HL-60 (cell line): Measurements from ENCODE around the gene PCSK2.

ENCODE experiments used
- DNase-seq, 2 experiments: peaks; one replicate each; pipeline ENCODE4 v3.0.0-alpha.2; 2010 to 2020; ENCODE audit warnings: low read depth in 1 of 2, low spot score in 1 of 2
- H3K27ac ChIP-seq: fragments of 250-450 bp; sonication (Bioruptor Pico); replicated peaks from 2 replicates; pipeline ENCODE4 v1.5.1; 2020; ENCODE audit warnings: mild to moderate bottlenecking, moderate library complexity
- H3K27me3 ChIP-seq: fragments of 250-450 bp; sonication (Bioruptor Pico); 2 replicates; pipeline ENCODE4 v1.5.1; 2021; ENCODE audit warnings: mild to moderate bottlenecking, moderate library complexity; ENCODE audit not compliant: insufficient read depth, poor library complexity, severe bottlenecking
- H3K4me3 ChIP-seq: replicated peaks from 2 replicates; pipeline ENCODE4 v1.5.1; 2011; ENCODE audit warnings: mild to moderate bottlenecking, control low read depth, low read length; ENCODE audit not compliant: insufficient read depth
- CTCF ChIP-seq: IDR thresholded peaks from one replicate; pipeline ENCODE4 v1.5.1; 2011; ENCODE audit warnings: low read length, control low read depth, inconsistent platforms; ENCODE audit not compliant: insufficient read depth
- GABPA ChIP-seq: IDR thresholded peaks from 2 replicates; pipeline ENCODE4 v1.6.1; 2012; ENCODE audit warnings: low read depth
- POLR2AphosphoS5 ChIP-seq: IDR thresholded peaks from 2 replicates; pipeline ENCODE4 v1.6.1; 2012; ENCODE audit warnings: low read depth
- SPI1 ChIP-seq: IDR thresholded peaks from 2 replicates; pipeline ENCODE4 v1.6.1; 2012; ENCODE audit warnings: low read depth, mild to moderate bottlenecking, borderline replicate concordance
- TF ChIP-seq, protein P1 (sequence below): IDR thresholded peaks from 2 replicates; pipeline ENCODE4 v1.6.1; 2012; ENCODE audit warnings: low read depth; ENCODE audit not compliant: insufficient replicate concordance

Gene PCSK2

DNA sequence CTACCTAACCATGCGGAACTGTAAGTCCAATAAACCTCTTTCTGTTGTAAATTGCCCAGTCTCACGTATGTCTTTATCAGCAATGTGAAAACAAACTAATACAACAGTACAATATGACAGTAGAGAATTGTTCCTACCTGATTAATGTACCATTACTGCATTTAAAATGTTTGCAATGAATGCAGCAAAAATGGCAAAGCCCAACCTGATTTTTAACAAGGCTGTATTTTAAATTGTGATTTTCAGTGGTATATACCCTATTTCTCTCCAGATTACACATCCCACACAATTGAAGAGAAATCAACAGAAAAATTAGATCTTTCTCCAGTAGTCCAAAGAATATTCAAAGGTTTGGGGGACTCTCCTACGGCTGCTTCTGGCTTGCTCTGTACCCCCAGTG is 3.3 kb upstream of the PCSK2 start:
- Histone ChIP-seq H3K4me3 (no peak overlapping the region), H3K27ac (no peak overlapping the region), H3K27me3 (peaks cover 24% of the 10 kb centered on the region)
- no peak for DNase-seq
- TF ChIP-seq CTCF, result no peak
- TF ChIP-seq, protein P1, sequence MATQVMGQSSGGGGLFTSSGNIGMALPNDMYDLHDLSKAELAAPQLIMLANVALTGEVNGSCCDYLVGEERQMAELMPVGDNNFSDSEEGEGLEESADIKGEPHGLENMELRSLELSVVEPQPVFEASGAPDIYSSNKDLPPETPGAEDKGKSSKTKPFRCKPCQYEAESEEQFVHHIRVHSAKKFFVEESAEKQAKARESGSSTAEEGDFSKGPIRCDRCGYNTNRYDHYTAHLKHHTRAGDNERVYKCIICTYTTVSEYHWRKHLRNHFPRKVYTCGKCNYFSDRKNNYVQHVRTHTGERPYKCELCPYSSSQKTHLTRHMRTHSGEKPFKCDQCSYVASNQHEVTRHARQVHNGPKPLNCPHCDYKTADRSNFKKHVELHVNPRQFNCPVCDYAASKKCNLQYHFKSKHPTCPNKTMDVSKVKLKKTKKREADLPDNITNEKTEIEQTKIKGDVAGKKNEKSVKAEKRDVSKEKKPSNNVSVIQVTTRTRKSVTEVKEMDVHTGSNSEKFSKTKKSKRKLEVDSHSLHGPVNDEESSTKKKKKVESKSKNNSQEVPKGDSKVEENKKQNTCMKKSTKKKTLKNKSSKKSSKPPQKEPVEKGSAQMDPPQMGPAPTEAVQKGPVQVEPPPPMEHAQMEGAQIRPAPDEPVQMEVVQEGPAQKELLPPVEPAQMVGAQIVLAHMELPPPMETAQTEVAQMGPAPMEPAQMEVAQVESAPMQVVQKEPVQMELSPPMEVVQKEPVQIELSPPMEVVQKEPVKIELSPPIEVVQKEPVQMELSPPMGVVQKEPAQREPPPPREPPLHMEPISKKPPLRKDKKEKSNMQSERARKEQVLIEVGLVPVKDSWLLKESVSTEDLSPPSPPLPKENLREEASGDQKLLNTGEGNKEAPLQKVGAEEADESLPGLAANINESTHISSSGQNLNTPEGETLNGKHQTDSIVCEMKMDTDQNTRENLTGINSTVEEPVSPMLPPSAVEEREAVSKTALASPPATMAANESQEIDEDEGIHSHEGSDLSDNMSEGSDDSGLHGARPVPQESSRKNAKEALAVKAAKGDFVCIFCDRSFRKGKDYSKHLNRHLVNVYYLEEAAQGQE, result no peak

DNA sequence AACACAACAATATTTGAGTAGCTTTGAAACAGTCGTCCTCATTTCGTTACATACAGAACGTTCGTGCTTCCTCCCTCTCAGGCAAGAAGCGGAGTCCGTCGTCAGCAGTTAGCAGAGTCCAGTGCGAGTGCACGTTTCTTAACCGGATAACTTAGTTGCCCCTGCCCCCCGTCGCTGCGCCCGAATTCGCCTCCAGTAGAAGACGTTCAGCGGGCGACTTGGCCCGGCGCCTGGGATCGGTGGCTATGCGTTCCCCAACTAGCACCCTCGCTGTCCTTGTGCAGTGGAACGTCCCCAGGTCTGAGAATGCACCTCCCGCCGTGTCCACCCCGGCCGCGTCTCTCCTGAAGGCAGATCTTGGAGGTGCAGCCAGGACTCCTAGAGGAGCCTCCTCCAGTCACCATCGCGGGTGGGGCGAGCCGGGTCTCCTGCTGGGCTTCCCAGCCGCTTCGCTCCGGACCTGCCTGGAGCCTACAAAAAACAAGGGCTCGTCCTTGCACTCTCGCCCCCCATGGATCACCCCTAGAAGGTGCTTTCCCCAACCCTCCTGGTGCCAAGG is 910 bp upstream of the PCSK2 start:
- Histone ChIP-seq H3K4me3 (no peak overlapping the region), H3K27me3 (peaks cover 37% of the 10 kb centered on the region), H3K27ac (no peak overlapping the region)
- no peak for DNase-seq
- TF ChIP-seq, protein P1, result no peak
- TF ChIP-seq CTCF (no peak), SPI1 (no peak), POLR2AphosphoS5 (no peak), GABPA (no peak)

DNA sequence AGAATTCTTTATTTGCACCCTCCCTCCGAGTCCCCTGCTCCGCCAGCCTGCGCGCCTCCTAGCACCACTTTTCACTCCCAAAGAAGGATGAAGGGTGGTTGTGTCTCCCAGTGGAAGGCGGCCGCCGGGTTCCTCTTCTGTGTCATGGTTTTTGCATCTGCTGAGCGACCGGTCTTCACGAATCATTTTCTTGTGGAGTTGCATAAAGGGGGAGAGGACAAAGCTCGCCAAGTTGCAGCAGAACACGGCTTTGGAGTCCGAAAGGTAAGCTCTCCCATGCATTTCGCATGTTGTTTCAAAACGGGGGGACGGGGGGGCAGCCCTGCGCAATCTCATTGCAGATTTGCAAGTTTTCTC is 357 bp downstream of the PCSK2 start:
- H3K27ac ChIP-seq, result no peak overlapping the region
- TF ChIP-seq, protein P1, result no peak
- no peak for TF ChIP-seq POLR2AphosphoS5
- TF ChIP-seq GABPA, result no peak
- TF ChIP-seq SPI1, result no peak
- TF ChIP-seq CTCF, result no peak
- H3K4me3 ChIP-seq, result no peak overlapping the region
- H3K27me3 ChIP-seq, result peaks cover 39% of the 10 kb centered on the region
- DNase-seq, result no peak
